Suprapubic skin (tissue), 4 donors: ENCODE results near the gene ABHD1. TPM values are rescaled to one million over a fixed set of nuclear protein-coding genes. Genes with fewer than 3 reads are reported as not detected.
A peak's percentile ranks its signal among the peaks of the same experiment; 100 is the strongest.

Experiments used
- DNase-seq, 2 donors: peaks; one replicate each; pipeline ENCODE4 v3.0.0-alpha.2; 2019; ENCODE audit warnings: low spot score in 2 of 2
- H3K27ac ChIP-seq: fragments of 200-600 bp; sonication (generic); one replicate; pipeline ENCODE4 v1.5.1; 2019
- H3K27me3 ChIP-seq: fragments of 200-600 bp; sonication (generic); one replicate; pipeline ENCODE4 v1.5.1; 2019
- H3K36me3 ChIP-seq: fragments of 200-600 bp; sonication (generic); one replicate; pipeline ENCODE4 v1.5.1; 2019
- H3K4me1 ChIP-seq: fragments of 200-600 bp; sonication (generic); one replicate; pipeline ENCODE4 v1.5.1; 2019
- H3K4me3 ChIP-seq: fragments of 200-600 bp; sonication (generic); one replicate; pipeline ENCODE4 v1.5.1; 2019; ENCODE audit warnings: mild to moderate bottlenecking
- H3K9me3 ChIP-seq: fragments of 200-600 bp; sonication (generic); one replicate; pipeline ENCODE4 v1.5.1; 2019
- EP300 ChIP-seq: sonication (generic); formaldehyde crosslinking; IDR thresholded peaks from one replicate; pipeline ENCODE4 v1.6.1; 2017; ENCODE audit warnings: antibody characterized with exemption
- POLR2A ChIP-seq, 2 donors: fragments of 450-650 bp; IDR thresholded peaks; one replicate each; pipeline ENCODE4 v1.6.1; 2017; ENCODE audit warnings: antibody characterized with exemption in 2 of 2, mild to moderate bottlenecking in 2 of 2, moderate library complexity in 2 of 2
- POLR2AphosphoS5 ChIP-seq, 3 donors: sonication (generic); formaldehyde crosslinking; IDR thresholded peaks; one replicate each; pipeline ENCODE4 v1.6.1; 2017; ENCODE audit warnings: antibody characterized with exemption in 3 of 3
- WGBS: methylation state at CpG from one replicate; pipeline ENCODE4 v1.1.5; 2018; 5-methylcytosine and 5-hydroxymethylcytosine counted together
- total RNA-seq, 4 donors: library from RNA; depleted of rRNA; stranded (reverse); fragments of >200 nt; gene quantifications; one replicate each; pipeline ENCODE4 v1.1.0, GENCODE V29; 2016
- TF ChIP-seq, protein P1 (sequence below), 2 donors: fragments of 200-600 bp in 1 of 2; fragments of 450-650 bp in 1 of 2; sonication (generic) in 1 of 2; IDR thresholded peaks; one replicate each; pipeline ENCODE4 v1.5.1; 2016 to 2019; ENCODE audit warnings: antibody characterized with exemption in 2 of 2, mild to moderate bottlenecking in 1 of 2, moderate library complexity in 1 of 2

ABHD1 gene
- total RNA-seq, 4 donors from 2014 or later: not detected

DNA sequence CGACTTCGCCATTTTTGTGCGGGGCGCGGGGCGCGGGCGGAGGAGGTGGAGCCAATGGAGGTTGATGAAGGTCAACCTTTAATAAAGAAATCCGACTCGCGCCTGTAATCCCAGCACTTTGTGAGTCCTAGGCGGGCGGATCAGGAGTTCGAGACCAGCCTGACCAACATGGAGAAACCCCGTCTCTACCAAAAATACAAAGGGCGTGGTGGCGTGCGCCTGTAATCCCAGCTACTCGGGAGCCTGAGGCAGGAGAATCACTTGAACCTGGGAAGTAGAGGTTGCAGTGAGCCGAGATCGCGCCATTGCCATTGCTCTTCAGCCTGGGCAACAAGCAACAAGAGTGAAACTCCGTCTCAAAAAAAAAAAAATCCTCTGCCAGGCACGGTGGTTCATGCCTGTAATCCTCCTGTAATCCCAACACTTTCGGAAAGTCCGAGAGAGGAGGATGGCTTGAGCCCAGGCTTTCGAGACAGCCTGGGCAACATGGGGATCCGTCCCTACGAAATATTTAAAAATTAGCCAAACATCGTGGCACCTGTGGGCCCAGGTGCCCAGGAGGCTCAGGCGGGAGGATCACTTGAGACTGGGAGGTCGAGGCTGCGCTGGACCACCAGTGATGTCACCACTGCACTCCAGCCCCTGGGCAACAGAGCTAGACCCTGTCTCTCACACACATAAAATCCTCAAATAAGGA lies 11.3 kb downstream of the ABHD1 start:
- no peak for DNase-seq
- Histone ChIP-seq H3K4me3 (peak overlapping the region; percentile 88), H3K27ac (no peak overlapping the region), H3K4me1 (peaks cover 22% of the 10 kb centered on the region), H3K9me3 (no peaks in the 10 kb centered on the region), H3K36me3 (peaks cover 27% of the 10 kb centered on the region), H3K27me3 (no peaks in the 10 kb centered on the region)
- TF ChIP-seq, protein P1, sequence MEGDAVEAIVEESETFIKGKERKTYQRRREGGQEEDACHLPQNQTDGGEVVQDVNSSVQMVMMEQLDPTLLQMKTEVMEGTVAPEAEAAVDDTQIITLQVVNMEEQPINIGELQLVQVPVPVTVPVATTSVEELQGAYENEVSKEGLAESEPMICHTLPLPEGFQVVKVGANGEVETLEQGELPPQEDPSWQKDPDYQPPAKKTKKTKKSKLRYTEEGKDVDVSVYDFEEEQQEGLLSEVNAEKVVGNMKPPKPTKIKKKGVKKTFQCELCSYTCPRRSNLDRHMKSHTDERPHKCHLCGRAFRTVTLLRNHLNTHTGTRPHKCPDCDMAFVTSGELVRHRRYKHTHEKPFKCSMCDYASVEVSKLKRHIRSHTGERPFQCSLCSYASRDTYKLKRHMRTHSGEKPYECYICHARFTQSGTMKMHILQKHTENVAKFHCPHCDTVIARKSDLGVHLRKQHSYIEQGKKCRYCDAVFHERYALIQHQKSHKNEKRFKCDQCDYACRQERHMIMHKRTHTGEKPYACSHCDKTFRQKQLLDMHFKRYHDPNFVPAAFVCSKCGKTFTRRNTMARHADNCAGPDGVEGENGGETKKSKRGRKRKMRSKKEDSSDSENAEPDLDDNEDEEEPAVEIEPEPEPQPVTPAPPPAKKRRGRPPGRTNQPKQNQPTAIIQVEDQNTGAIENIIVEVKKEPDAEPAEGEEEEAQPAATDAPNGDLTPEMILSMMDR (IDR thresholded peaks at IDR 0.05): no peak
- TF ChIP-seq EP300 (no peak), POLR2A (IDR thresholded peaks at IDR 0.05) (no peak), POLR2AphosphoS5 (IDR thresholded peaks at IDR 0.05) (no peak)
- WGBS: 89% methylated on average over 9 of the region's 33 CpGs

DNA sequence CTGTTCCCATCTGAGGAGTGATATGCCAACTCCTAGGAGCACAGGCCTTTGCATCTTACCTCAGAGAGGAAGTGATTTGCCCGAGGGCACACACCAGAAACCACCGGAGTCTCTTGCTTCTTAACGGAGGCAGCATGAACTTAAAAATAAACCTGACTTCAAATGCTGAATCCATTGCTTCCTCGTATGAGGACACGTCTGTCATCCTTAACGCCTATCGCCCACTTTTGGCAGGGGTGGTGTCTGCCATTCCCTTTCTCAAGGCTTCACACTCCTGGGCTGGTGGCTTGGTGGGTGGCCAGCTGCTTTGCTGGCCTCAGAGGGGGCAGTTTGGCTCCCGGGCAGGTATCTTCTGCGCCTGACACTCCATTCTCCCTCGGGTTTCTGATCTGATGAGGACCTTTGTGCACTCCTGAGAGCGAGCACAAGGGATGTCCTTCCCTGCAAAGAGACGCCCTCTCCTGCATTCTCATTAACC lies 11.9 kb downstream of the ABHD1 start:
- Histone ChIP-seq H3K36me3 (peaks cover 21% of the 10 kb centered on the region), H3K27me3 (no peaks in the 10 kb centered on the region), H3K4me3 (no peak overlapping the region), H3K9me3 (no peaks in the 10 kb centered on the region), H3K27ac (no peak overlapping the region), H3K4me1 (peaks cover 22% of the 10 kb centered on the region)
- TF ChIP-seq POLR2A (IDR thresholded peaks at IDR 0.05): no peak
- TF ChIP-seq, protein P1 (IDR thresholded peaks at IDR 0.05): no peak
- 77% methylated on average over 12 of the region's 12 CpGs for whole genome bisulfite sequencing
- DNase-seq: no peak

DNA sequence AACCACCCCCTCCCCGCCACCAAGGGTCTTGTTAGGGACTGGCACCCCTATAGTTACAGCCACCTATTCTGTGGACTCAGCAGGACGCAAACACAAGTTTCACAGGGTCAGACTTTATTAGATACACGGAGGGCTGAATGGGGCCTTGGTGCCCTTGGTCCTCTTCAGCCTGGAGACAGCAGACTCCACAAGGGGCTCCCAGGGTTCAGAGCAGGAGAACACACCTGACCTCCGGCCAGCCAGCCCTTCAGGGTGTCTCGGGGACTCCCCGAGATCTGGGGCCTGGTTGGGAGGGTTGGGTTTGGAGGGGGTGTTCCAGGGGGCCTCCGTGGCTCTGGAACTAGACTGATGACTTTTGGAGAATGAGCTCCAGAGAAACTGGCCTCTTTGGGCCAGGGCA lies 13.1 kb downstream of the ABHD1 start:
- no peaks in the 10 kb centered on the region for H3K9me3 ChIP-seq
- WGBS: 95% methylated on average over 7 of the region's 7 CpGs
- H3K36me3 ChIP-seq: peaks cover 9% of the 10 kb centered on the region
- TF ChIP-seq POLR2A (IDR thresholded peaks at IDR 0.05) (no peak), EP300 (no peak), POLR2AphosphoS5 (IDR thresholded peaks at IDR 0.05) (no peak)
- TF ChIP-seq, protein P1 (IDR thresholded peaks at IDR 0.05): no peak
- no peak for DNase-seq
- H3K4me3 ChIP-seq: no peak overlapping the region
- H3K27ac ChIP-seq: no peak overlapping the region
- H3K27me3 ChIP-seq: no peaks in the 10 kb centered on the region
- peaks cover 22% of the 10 kb centered on the region for H3K4me1 ChIP-seq

DNA sequence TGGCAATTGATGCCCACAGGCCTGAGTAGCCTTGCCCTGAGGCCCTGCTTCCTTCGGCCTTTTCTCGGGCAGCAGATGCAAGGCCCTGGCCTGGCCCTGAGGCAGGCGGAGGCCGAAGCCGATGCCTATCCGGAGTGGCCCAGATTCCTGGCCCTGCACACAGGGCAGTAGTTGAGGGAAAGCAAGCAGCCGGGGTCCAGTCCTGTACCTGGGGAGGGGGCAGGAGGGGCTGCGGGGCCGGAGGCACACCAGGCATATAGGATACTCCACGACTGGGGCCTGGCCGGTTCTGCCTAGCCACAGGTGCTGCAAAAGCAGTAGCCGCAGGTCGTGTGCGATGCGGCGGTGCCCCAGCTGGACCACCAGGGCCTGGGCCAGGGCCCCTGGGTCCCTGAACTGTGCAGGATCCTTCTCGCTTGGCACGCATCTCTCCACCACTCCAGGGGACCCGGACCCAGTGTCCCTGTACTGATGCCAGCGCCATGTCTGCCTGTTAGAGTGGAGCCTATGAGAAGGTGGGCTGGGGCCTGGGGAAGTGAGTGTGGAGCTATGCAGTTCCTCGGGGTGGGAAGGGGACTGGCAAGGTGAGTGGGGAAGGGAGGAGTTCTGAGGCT lies 13.8 kb downstream of the ABHD1 start:
- Histone ChIP-seq H3K4me1 (peaks cover 19% of the 10 kb centered on the region), H3K27me3 (no peaks in the 10 kb centered on the region), H3K36me3 (peaks cover 2% of the 10 kb centered on the region), H3K9me3 (no peaks in the 10 kb centered on the region), H3K27ac (no peak overlapping the region), H3K4me3 (no peak overlapping the region)
- TF ChIP-seq EP300: no peak
- no peak for TF ChIP-seq POLR2AphosphoS5 (IDR thresholded peaks at IDR 0.05)
- no peak for TF ChIP-seq POLR2A (IDR thresholded peaks at IDR 0.05)
- TF ChIP-seq, protein P1 (IDR thresholded peaks at IDR 0.05): no peak
- no peak for DNase-seq
- WGBS: 91% methylated on average over 10 of the region's 21 CpGs

DNA sequence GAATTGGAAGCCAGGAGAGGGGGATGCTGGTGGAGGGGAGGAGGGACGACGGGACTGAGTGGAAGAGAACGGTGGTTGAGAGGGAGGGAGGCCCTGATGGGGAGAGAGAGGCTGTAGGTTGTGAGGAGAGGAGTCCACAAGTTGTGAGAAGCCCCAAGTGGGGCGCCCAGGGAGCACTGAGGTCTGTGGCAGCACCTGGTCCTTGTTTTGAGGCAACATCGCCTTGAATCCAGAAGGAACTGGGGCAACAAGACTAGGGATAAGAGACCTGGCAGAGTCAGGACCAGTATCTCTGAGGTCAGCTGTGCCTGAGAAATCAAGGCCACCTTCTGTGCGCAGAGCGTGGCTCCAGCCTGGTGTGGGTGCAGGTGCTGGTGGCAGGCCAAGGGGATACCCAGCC lies 14.5 kb downstream of the ABHD1 start:
- Histone ChIP-seq H3K4me1 (peaks cover 12% of the 10 kb centered on the region), H3K9me3 (no peaks in the 10 kb centered on the region), H3K27ac (no peak overlapping the region), H3K4me3 (no peak overlapping the region), H3K27me3 (no peaks in the 10 kb centered on the region), H3K36me3 (no peaks in the 10 kb centered on the region)
- 87% methylated on average over 7 of the region's 7 CpGs for WGBS
- no peak for TF ChIP-seq EP300
- TF ChIP-seq, protein P1 (IDR thresholded peaks at IDR 0.05): no peak
- TF ChIP-seq POLR2AphosphoS5 (IDR thresholded peaks at IDR 0.05): no peak
- TF ChIP-seq POLR2A (IDR thresholded peaks at IDR 0.05): no peak
- no peak for DNase-seq
